HCT116 (cell line): ENCODE measurements around the gene CRY1. TPM values are rescaled to one million over a fixed set of nuclear protein-coding genes. Genes with fewer than 3 reads are reported as not detected.
A peak's percentile ranks its signal among the peaks of the same experiment; 100 is the strongest.

Source experiments
- ATAC-seq: fragments of 200-7000 bp; cut with Tn5 transposase; 2 replicates; pipeline ENCODE4 v1.9.1; 2020; ENCODE audit warnings: mild to moderate bottlenecking, moderate library complexity
- BruUV-seq: library from RNA; stranded (reverse); fragments of 400-500 nt; replicated peaks from 2 replicates; lab custom pipeline; 2021; lab: Mats Ljungman, UMichigan
- CTCF ChIA-PET: fragments of 300-600 bp; sonication (Branson Sonifier 250); formaldehyde crosslinking; loops from one replicate; lab custom pipeline; 2021; ENCODE audit warnings: antibody characterized with exemption; lab: Charles Lee
- POLR2A ChIA-PET: fragments of 300-600, 350-600 bp; sonication (Branson Sonifier 250); formaldehyde crosslinking; loops from one replicate; lab custom pipeline; 2021; ENCODE audit warnings: antibody characterized with exemption; lab: Charles Lee
- RAD21 ChIA-PET, 2 experiments: fragments of 300-600 bp; sonication (Branson Sonifier 250); formaldehyde crosslinking; loops; one replicate each; lab custom pipeline; 2023; ENCODE audit warnings: low total read pairs in 2 of 2; ENCODE audit not compliant: uncharacterized antibody in 2 of 2, unreplicated experiment in 2 of 2, low non-redundant PET in 1 of 2; lab: Charles Lee
- DNase-seq: peaks from one replicate; pipeline ENCODE4 v3.0.0-alpha.2; 2010; ENCODE audit warnings: low read depth, low spot score
- H2AFZ ChIP-seq: fragments of 200-600 bp; shearing (Covaris generic), sonication (generic); 2 replicates; pipeline ENCODE4 v1.6.1; 2017; ENCODE audit warnings: low read depth, mixed run types, mixed read lengths, antibody characterized with exemption, low read length; ENCODE audit not compliant: poor library complexity, severe bottlenecking
- H3K27ac ChIP-seq: 2 replicates; pipeline ENCODE4 v1.5.1; 2012; ENCODE audit warnings: low read depth, low read length
- H3K27me3 ChIP-seq: fragments of 200-600 bp; sonication (generic); 2 replicates; pipeline ENCODE4 v1.6.1; 2016; ENCODE audit warnings: mixed run types, low read length, mixed read lengths; ENCODE audit not compliant: insufficient read depth
- H3K36me3 ChIP-seq, 2 experiments: fragments of 200-500 bp in 1 of 2; fragments of 200-600 bp in 1 of 2; sonication (Bioruptor generic) in 1 of 2; sonication (generic) in 1 of 2; 2 replicates each; pipeline versions ENCODE4 v1.5.1 to v1.6.1; 2014 to 2016; ENCODE audit warnings: low read length in 2 of 2, inconsistent platforms in 1 of 2, mixed read lengths in 1 of 2, mixed run types in 1 of 2; ENCODE audit not compliant: insufficient read depth in 2 of 2, control insufficient read depth in 1 of 2
- H3K4me1 ChIP-seq, 2 experiments: fragments of 200-600 bp in 1 of 2; sonication (generic) in 1 of 2; 2 replicates each; pipeline versions ENCODE4 v1.5.1 to v1.6.1; 2012 to 2017; ENCODE audit warnings: low read length in 2 of 2, inconsistent platforms in 1 of 2, mild to moderate bottlenecking in 1 of 2, mixed read lengths in 1 of 2, mixed run types in 1 of 2, moderate library complexity in 1 of 2; ENCODE audit not compliant: insufficient read depth in 2 of 2, control insufficient read depth in 1 of 2
- H3K4me2 ChIP-seq: fragments of 200-600 bp; sonication (generic); 2 replicates; pipeline ENCODE4 v1.6.1; 2017; ENCODE audit warnings: mixed run types, low read length, mixed read lengths
- H3K4me3 ChIP-seq, 2 experiments: fragments of 200-600 bp in 1 of 2; sonication (generic) in 1 of 2; replicated peaks in 1 of 2; 2 replicates each; pipeline ENCODE4 v1.5.1; 2011 to 2016; ENCODE audit warnings: low read length in 2 of 2, control low read depth in 1 of 2, low read depth in 1 of 2, mild to moderate bottlenecking in 1 of 2, mixed read lengths in 1 of 2, mixed run types in 1 of 2
- H3K79me2 ChIP-seq: fragments of 200-600 bp; sonication (generic); 2 replicates; pipeline ENCODE4 v1.6.1; 2017; ENCODE audit warnings: mild to moderate bottlenecking, mixed run types, low read length, moderate library complexity, mixed read lengths; ENCODE audit not compliant: insufficient read depth
- H3K9ac ChIP-seq: fragments of 200-600 bp; sonication (generic); 2 replicates; pipeline ENCODE4 v1.6.1; 2016; ENCODE audit warnings: low read length, mixed read lengths
- H3K9me2 ChIP-seq: fragments of 200-600 bp; sonication (generic), shearing (Covaris generic); 2 replicates; pipeline ENCODE4 v1.6.1; 2017; ENCODE audit warnings: mixed run types, mild to moderate bottlenecking, moderate library complexity; ENCODE audit not compliant: insufficient read depth
- H3K9me3 ChIP-seq, 2 experiments: fragments of 200-500 bp in 1 of 2; fragments of 200-600 bp in 1 of 2; sonication (Bioruptor generic) in 1 of 2; sonication (generic) in 1 of 2; 2 replicates each; pipeline ENCODE4 v1.6.1; 2014 to 2017; ENCODE audit warnings: low read length in 2 of 2, mixed read lengths in 2 of 2, inconsistent platforms in 1 of 2, low read depth in 1 of 2, mild to moderate bottlenecking in 1 of 2, mixed run types in 1 of 2, moderate library complexity in 1 of 2; ENCODE audit not compliant: control insufficient read depth in 1 of 2, insufficient read depth in 1 of 2
- H4K20me1 ChIP-seq: fragments of 200-600 bp; sonication (generic), shearing (Covaris generic); 2 replicates; pipeline ENCODE4 v1.6.1; 2017; ENCODE audit warnings: mixed run types, mild to moderate bottlenecking, moderate library complexity; ENCODE audit not compliant: insufficient read depth
- CBX3 ChIP-seq: IDR thresholded peaks from 2 replicates; pipeline ENCODE4 v1.6.1; 2012; ENCODE audit warnings: low read depth
- CEBPB ChIP-seq: IDR thresholded peaks from 2 replicates; pipeline ENCODE4 v1.6.1; 2012; ENCODE audit warnings: low read depth
- ELF1 ChIP-seq: IDR thresholded peaks from 2 replicates; pipeline ENCODE4 v1.6.1; 2012; ENCODE audit warnings: low read depth, borderline replicate concordance
- POLR2A ChIP-seq: IDR thresholded peaks from 2 replicates; pipeline ENCODE4 v1.7.0; 2011; ENCODE audit warnings: borderline replicate concordance; ENCODE audit not compliant: insufficient read depth, insufficient read length; ENCODE audit errors: extremely low read depth
- POLR2AphosphoS5 ChIP-seq: IDR thresholded peaks from 2 replicates; pipeline ENCODE4 v1.6.1; 2011; ENCODE audit warnings: mild to moderate bottlenecking, low read depth, low read length, moderate library complexity
- RAD21 ChIP-seq: IDR thresholded peaks from 2 replicates; pipeline ENCODE4 v1.6.1; 2012; ENCODE audit warnings: low read depth, mild to moderate bottlenecking
- SP1 ChIP-seq: IDR thresholded peaks from 2 replicates; pipeline ENCODE4 v1.6.1; 2012; ENCODE audit warnings: low read depth
- SRF ChIP-seq: IDR thresholded peaks from 2 replicates; pipeline ENCODE4 v1.6.1; 2012; ENCODE audit warnings: low read depth
- ZNF274 ChIP-seq: fragments of 200-500 bp; sonication (Bioruptor generic); IDR thresholded peaks from 2 replicates; pipeline ENCODE4 v1.6.1; 2014; ENCODE audit warnings: mild to moderate bottlenecking, low read depth, low read length, inconsistent platforms
- intact Hi-C: fragments of 100-400 bp; cut with micrococcal nuclease; formaldehyde crosslinking; loops from 2 replicates; pipeline ENCODE4 v1.10.0; 2022
- total RNA-seq: library from RNA; stranded (reverse); gene quantifications from one replicate; pipeline ENCODE4 v1.2.1, GENCODE V29; 2021; ENCODE audit not compliant: unreplicated experiment
- TF ChIP-seq, protein P1 (sequence below): IDR thresholded peaks from 2 replicates; pipeline ENCODE4 v1.6.1; 2012; ENCODE audit warnings: low read depth
- TF ChIP-seq, protein P2 (sequence below), 3 experiments: fragments of 200-600 bp in 1 of 3; sonication (generic) in 1 of 3; IDR thresholded peaks in 2 of 3; conservative IDR thresholded peaks in 1 of 3; 2 replicates each; pipeline ENCODE4 v1.5.1; 2012 to 2017; ENCODE audit warnings: low read depth in 2 of 3, low read length in 2 of 3, antibody characterized with exemption in 1 of 3, borderline replicate concordance in 1 of 3, control low read depth in 1 of 3, mild to moderate bottlenecking in 1 of 3, mixed read lengths in 1 of 3, mixed run types in 1 of 3, moderate library complexity in 1 of 3; ENCODE audit not compliant: insufficient read depth in 1 of 3
- TF ChIP-seq, protein P3 (sequence below): IDR thresholded peaks from 2 replicates; pipeline ENCODE4 v1.6.1; 2012

The CRY1 gene
- total RNA-seq, 1 experiment from 2014 or later = 16.3 TPM

DNA sequence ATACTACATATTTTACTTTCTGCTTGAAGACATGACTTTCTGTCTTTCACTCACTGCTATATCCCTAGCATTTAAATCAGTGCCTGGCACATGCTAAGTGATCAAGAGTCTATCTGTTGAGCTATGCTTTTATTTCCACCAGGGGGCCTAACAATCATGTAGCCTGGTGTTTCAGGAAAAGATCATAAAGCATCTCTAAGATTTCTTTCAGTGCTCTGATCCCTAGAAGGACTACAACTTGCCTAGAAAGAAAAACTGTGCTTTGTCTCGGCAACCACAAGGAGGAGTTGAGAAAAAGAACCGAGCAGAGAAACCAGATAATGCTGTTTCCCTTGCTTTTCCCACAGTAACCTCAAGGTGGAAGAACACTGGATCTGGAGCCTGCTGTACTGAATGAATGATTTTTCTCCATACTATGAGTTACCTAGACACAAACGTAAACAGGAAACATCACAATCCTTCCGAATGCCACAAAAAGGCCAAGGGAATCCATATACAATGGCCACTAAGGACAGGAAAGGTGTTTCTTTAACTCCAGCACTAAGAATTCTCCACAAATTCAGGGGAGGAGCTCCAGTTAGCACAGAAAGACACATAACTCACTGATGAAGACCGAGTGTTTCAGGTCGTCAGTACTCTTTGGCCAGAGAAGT is 1.2 kb downstream of the CRY1 start (continued):
- TF ChIP-seq, protein P1, sequence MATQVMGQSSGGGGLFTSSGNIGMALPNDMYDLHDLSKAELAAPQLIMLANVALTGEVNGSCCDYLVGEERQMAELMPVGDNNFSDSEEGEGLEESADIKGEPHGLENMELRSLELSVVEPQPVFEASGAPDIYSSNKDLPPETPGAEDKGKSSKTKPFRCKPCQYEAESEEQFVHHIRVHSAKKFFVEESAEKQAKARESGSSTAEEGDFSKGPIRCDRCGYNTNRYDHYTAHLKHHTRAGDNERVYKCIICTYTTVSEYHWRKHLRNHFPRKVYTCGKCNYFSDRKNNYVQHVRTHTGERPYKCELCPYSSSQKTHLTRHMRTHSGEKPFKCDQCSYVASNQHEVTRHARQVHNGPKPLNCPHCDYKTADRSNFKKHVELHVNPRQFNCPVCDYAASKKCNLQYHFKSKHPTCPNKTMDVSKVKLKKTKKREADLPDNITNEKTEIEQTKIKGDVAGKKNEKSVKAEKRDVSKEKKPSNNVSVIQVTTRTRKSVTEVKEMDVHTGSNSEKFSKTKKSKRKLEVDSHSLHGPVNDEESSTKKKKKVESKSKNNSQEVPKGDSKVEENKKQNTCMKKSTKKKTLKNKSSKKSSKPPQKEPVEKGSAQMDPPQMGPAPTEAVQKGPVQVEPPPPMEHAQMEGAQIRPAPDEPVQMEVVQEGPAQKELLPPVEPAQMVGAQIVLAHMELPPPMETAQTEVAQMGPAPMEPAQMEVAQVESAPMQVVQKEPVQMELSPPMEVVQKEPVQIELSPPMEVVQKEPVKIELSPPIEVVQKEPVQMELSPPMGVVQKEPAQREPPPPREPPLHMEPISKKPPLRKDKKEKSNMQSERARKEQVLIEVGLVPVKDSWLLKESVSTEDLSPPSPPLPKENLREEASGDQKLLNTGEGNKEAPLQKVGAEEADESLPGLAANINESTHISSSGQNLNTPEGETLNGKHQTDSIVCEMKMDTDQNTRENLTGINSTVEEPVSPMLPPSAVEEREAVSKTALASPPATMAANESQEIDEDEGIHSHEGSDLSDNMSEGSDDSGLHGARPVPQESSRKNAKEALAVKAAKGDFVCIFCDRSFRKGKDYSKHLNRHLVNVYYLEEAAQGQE = no peak
- TF ChIP-seq POLR2A (no peak), SP1 (0 out of 2 replicates have a peak, but pooled peaks have one; percentile 13), CEBPB (0 out of 2 replicates have a peak, but pooled peaks have one; percentile 31), ELF1 (no peak; the same call in 1 of the 2 replicates)

DNA sequence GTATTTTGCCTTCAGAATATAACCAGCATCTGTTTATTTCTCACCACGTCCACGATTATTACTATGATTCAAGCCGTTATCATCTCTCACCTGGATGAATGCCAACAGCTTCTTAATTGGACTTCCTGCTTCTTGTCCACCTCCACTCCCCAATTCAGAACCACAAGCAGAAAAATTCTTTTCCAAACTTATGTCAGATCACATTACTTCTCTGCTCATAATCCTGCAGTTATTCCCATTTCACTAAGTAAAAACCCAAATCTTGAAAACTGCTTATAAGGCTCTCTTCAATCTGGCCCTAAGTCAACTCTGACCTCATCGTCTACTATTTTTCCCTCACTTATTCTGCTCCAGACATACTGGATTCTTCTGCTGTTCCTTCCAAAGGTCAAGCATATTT is 2.0 kb downstream of the CRY1 start:
- H3K9ac ChIP-seq = no peak overlapping the region
- H3K27ac ChIP-seq = no peak overlapping the region
- no peaks in the 10 kb centered on the region for H3K36me3 ChIP-seq
- no peak overlapping the region for H2AFZ ChIP-seq
- H4K20me1 ChIP-seq = no peaks in the 10 kb centered on the region
- peaks cover 15% of the 10 kb centered on the region for H3K79me2 ChIP-seq
- no TSS peak for BruUV-seq
- peak overlapping the region in 1 of 2 experiments; percentile 76; a peak in 1 of 4 replicates for H3K4me3 ChIP-seq
- DNase-seq (no peak), ATAC-seq (no peak)
- intact Hi-C loops = no loop called here
- H3K9me2 ChIP-seq = no peaks in the 10 kb centered on the region
- POLR2A ChIA-PET = no interaction called here
- TF ChIP-seq SRF (no peak), RAD21 (no peak), CBX3 (no peak), POLR2A (no peak), POLR2AphosphoS5 (no peak), ZNF274 (no peak)
- TF ChIP-seq, protein P2, sequence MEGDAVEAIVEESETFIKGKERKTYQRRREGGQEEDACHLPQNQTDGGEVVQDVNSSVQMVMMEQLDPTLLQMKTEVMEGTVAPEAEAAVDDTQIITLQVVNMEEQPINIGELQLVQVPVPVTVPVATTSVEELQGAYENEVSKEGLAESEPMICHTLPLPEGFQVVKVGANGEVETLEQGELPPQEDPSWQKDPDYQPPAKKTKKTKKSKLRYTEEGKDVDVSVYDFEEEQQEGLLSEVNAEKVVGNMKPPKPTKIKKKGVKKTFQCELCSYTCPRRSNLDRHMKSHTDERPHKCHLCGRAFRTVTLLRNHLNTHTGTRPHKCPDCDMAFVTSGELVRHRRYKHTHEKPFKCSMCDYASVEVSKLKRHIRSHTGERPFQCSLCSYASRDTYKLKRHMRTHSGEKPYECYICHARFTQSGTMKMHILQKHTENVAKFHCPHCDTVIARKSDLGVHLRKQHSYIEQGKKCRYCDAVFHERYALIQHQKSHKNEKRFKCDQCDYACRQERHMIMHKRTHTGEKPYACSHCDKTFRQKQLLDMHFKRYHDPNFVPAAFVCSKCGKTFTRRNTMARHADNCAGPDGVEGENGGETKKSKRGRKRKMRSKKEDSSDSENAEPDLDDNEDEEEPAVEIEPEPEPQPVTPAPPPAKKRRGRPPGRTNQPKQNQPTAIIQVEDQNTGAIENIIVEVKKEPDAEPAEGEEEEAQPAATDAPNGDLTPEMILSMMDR (IDR thresholded peaks at IDR 0.05 in 2 of 3, conservative IDR thresholded peaks at IDR 0.05 in 1 of 3; ENCODE audit: borderline replicate concordance in 1 of 3, insufficient read depth in 1 of 3, low read depth in 2 of 3, low read length in 2 of 3) = no peak
- TF ChIP-seq, protein P3, sequence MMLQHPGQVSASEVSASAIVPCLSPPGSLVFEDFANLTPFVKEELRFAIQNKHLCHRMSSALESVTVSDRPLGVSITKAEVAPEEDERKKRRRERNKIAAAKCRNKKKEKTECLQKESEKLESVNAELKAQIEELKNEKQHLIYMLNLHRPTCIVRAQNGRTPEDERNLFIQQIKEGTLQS = no peak
- TF ChIP-seq, all 23 proteins: peak for 0
- Histone ChIP-seq H3K27me3 (no peaks in the 10 kb centered on the region), H3K9me3 (no peaks in the 10 kb centered on the region), H3K4me1 (peaks cover 13 to 23% of the 10 kb centered on the region in 2 experiments), H3K4me2 (peak overlapping the region; percentile 79)
- CTCF ChIA-PET = interaction anchor here (1.0 to 1.6 kb wide), 9 partner anchors 9 to 530 kb away, joined by 3 to 18 read pairs (median 4); no protein-coding TSS in a partner anchor
- RAD21 ChIA-PET = no interaction called here
